Smooth muscle cell (in vitro differentiated cells): ENCODE results near the gene MTARC1. TPM values are rescaled to one million over a fixed set of nuclear protein-coding genes. Genes with fewer than 3 reads are reported as not detected.

ENCODE experiments used
- DNase-seq: peaks from one replicate; lab custom pipeline; 2025; ENCODE audit not compliant: unreplicated experiment; lab: John Stamatoyannopoulos, UW
- H2AFZ ChIP-seq: fragments of 200-600 bp; sonication (generic); 2 replicates; pipeline ENCODE4 v1.6.0; 2016; ENCODE audit warnings: antibody characterized with exemption, low read depth, mild to moderate bottlenecking
- H3F3A ChIP-seq: fragments of 200-600 bp; sonication (generic); 2 replicates; pipeline ENCODE4 v1.6.0; 2017; ENCODE audit warnings: antibody characterized with exemption, low read depth
- H3K27ac ChIP-seq: fragments of 200-600 bp; sonication (generic); 2 replicates; pipeline ENCODE4 v1.5.1; 2016; ENCODE audit warnings: low read depth, mild to moderate bottlenecking
- H3K27me3 ChIP-seq: fragments of 200-600 bp; sonication (generic); 2 replicates; pipeline ENCODE4 v1.6.1; 2016; ENCODE audit warnings: low read depth, mild to moderate bottlenecking
- H3K36me3 ChIP-seq: fragments of 200-600 bp; sonication (generic); 2 replicates; pipeline ENCODE4 v1.5.1; 2016; ENCODE audit warnings: low read depth
- H3K4me1 ChIP-seq: fragments of 200-600 bp; sonication (generic); 2 replicates; pipeline ENCODE4 v1.5.1; 2016; ENCODE audit warnings: low read depth
- H3K4me2 ChIP-seq: fragments of 200-600 bp; sonication (generic); 2 replicates; pipeline ENCODE4 v1.6.0; 2016; ENCODE audit warnings: mild to moderate bottlenecking
- H3K4me3 ChIP-seq: fragments of 200-600 bp; sonication (generic); 2 replicates; pipeline ENCODE4 v1.5.1; 2016; ENCODE audit warnings: mild to moderate bottlenecking
- H3K79me2 ChIP-seq: fragments of 200-600 bp; sonication (generic); 2 replicates; pipeline ENCODE4 v1.6.0; 2016; ENCODE audit warnings: low read depth, mild to moderate bottlenecking
- H3K9ac ChIP-seq: fragments of 200-600 bp; sonication (generic); 2 replicates; pipeline ENCODE4 v1.6.0; 2016; ENCODE audit warnings: low read depth
- H3K9me3 ChIP-seq: fragments of 200-600 bp; sonication (generic); replicated peaks from 2 replicates; pipeline ENCODE4 v1.5.1; 2016; ENCODE audit warnings: low read depth
- H4K20me1 ChIP-seq: fragments of 200-600 bp; sonication (generic); 2 replicates; pipeline ENCODE4 v1.6.0; 2016; ENCODE audit warnings: low read depth
- CTCF ChIP-seq: fragments of 200-600 bp; sonication (generic); IDR thresholded peaks from 2 replicates; pipeline ENCODE4 v1.5.1; 2017; ENCODE audit warnings: borderline replicate concordance, mild to moderate bottlenecking, antibody characterized with exemption; ENCODE audit not compliant: insufficient read depth, poor library complexity, severe bottlenecking
- WGBS: methylation state at CpG from one replicate; pipeline ENCODE4 v1.1.7; 2016; ENCODE audit warnings: low lambda C conversion rate; 5-methylcytosine and 5-hydroxymethylcytosine counted together
- polyA plus RNA-seq: library from polyadenylated mRNA; unstranded; fragments of >200 nt; fragmentation: Nextera tagmentation; extraction: Ambion mirVana; gene quantifications from 2 replicates; pipeline ENCODE4 v1.2.1, GENCODE V29; 2016
- total RNA-seq: library from RNA; depleted of rRNA; stranded (reverse); fragments of >200 nt; gene quantifications from 2 replicates; pipeline ENCODE4 v1.2.3, GENCODE V29; 2014

The MTARC1 gene
- total and polyA plus RNA-seq, 2 experiments from 2014 or later, result 0.83 to 2.3 TPM

- no peak overlapping the region for H3K4me3 ChIP-seq
- H4K20me1 ChIP-seq, result no peaks in the 10 kb centered on the region
- H3K4me2 ChIP-seq, result no peak overlapping the region
- peaks cover 5% of the 10 kb centered on the region for H3K27me3 ChIP-seq
- no peak overlapping the region for H2AFZ ChIP-seq
- H3K9me3 ChIP-seq, result no peaks in the 10 kb centered on the region
- H3K4me1 ChIP-seq, result no peaks in the 10 kb centered on the region
- H3F3A ChIP-seq, result no peaks in the 10 kb centered on the region
- TF ChIP-seq CTCF, result no peak
- WGBS, result 68% methylated on average over 8 of the region's 8 CpGs
- H3K36me3 ChIP-seq, result no peaks in the 10 kb centered on the region
- DNase-seq, result no peak
- H3K9ac ChIP-seq, result no peak overlapping the region
- no peak overlapping the region for H3K27ac ChIP-seq
- no peaks in the 10 kb centered on the region for H3K79me2 ChIP-seq
Measured at GRCh38 chr1:220809704-220810103, 23.0 kb downstream of the MTARC1 start.

- Histone ChIP-seq H4K20me1 (no peaks in the 10 kb centered on the region), H3K4me2 (peak overlapping the region; percentile 75), H3K27ac (no peak overlapping the region), H2AFZ (no peak overlapping the region), H3K36me3 (no peaks in the 10 kb centered on the region), H3K27me3 (peaks cover 5% of the 10 kb centered on the region), H3K79me2 (no peaks in the 10 kb centered on the region), H3K4me1 (no peaks in the 10 kb centered on the region), H3F3A (no peaks in the 10 kb centered on the region), H3K9me3 (no peaks in the 10 kb centered on the region), H3K4me3 (no peak overlapping the region), H3K9ac (no peak overlapping the region)
- TF ChIP-seq CTCF, result peak; percentile 97
- peak; percentile 28 for DNase-seq
- WGBS, result 20% methylated on average over 20 of the region's 20 CpGs
Measured at GRCh38 chr1:220810179-220810653, 23.5 kb downstream of the MTARC1 start.

GRCh38 chr1:220810963-220811362, 24.2 kb downstream of the MTARC1 start:
- Histone ChIP-seq H3F3A (no peaks in the 10 kb centered on the region), H3K4me2 (no peak overlapping the region), H3K4me3 (no peak overlapping the region), H3K36me3 (no peaks in the 10 kb centered on the region), H3K27me3 (peaks cover 5% of the 10 kb centered on the region), H3K79me2 (no peaks in the 10 kb centered on the region), H2AFZ (no peak overlapping the region), H3K27ac (no peak overlapping the region), H4K20me1 (no peaks in the 10 kb centered on the region), H3K9ac (no peak overlapping the region), H3K9me3 (no peaks in the 10 kb centered on the region), H3K4me1 (no peaks in the 10 kb centered on the region)
- no peak for TF ChIP-seq CTCF
- 95% methylated on average over 2 of the region's 2 CpGs for WGBS
- no peak for DNase-seq

GRCh38 chr1:220811695-220812094, 25.0 kb downstream of the MTARC1 start:
- 89% methylated on average over 5 of the region's 5 CpGs for WGBS
- Histone ChIP-seq H3F3A (no peaks in the 10 kb centered on the region), H3K27ac (no peak overlapping the region), H2AFZ (no peak overlapping the region), H3K27me3 (peaks cover 5% of the 10 kb centered on the region), H3K4me2 (no peak overlapping the region), H3K4me3 (no peak overlapping the region), H3K36me3 (no peaks in the 10 kb centered on the region), H3K79me2 (no peaks in the 10 kb centered on the region), H4K20me1 (no peaks in the 10 kb centered on the region), H3K9ac (no peak overlapping the region), H3K9me3 (no peaks in the 10 kb centered on the region), H3K4me1 (no peaks in the 10 kb centered on the region)
- no peak for TF ChIP-seq CTCF
- DNase-seq, result no peak
